Superior temporal gyrus (tissue), 1 donor: ENCODE data around the gene SPEN.

Experiments
- DNase-seq: peaks from one replicate; pipeline ENCODE4 v3.0.0-alpha.2; 2016; ENCODE audit errors: extremely low spot score

SPEN gene

DNA sequence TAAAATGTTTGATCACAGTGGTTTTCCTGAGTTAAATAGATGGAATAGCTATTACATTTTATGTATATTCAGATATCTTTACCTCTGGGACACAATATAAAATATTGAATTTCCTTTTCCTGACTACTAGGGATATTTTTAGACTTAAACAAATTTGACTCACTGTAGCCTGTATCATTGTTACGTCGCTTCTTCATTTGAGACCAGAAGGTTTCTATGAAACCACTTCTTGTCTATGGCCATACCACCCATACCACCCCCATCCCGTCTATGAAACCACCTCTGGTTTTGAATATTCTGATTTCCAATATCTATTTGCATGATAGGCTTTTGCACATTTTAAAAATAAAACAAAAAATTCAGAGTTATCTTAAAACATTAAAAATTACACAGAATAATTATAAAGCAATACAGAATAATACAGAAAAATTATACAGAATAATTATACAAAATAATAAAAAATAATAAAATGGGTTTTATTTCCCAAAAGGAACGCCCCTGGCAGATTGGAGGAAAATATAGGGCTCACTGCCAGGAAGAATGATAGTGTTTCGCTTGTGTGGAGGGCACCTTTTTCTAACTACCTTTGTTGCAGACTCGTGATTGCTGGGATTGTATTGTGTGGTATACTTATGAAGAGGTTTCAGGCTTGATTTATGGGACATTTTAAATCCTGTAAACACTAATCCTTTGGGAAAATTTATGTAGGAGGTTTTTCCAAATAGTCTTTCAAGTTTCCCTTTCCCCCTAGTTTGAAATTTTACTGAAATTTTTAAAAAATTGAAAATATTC is 4.7 kb downstream of the SPEN start:
- no peak for DNase-seq

DNA sequence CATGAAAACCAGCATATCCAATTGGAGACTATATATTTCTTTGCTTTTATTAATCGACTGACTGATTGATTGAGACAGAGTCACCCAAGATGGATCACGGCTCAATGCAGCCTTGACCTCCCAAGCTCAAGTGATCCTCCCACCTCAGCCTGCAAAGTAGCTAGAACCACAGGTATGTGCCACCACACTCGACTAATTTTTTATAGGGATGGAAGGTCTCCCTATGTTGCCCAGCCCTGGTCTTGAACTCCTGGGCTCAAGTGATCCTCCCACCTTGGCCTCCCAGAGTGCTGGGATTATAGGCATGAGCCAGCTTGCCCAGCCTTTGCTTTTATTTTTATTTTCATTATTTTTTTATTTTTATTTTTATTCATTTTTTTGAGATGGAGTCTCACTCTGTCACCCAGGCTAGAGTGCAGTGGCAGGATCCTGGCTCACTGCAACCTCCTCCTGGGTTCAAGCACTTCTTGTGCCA is 5.4 kb downstream of the SPEN start:
- no peak for DNase-seq

DNA sequence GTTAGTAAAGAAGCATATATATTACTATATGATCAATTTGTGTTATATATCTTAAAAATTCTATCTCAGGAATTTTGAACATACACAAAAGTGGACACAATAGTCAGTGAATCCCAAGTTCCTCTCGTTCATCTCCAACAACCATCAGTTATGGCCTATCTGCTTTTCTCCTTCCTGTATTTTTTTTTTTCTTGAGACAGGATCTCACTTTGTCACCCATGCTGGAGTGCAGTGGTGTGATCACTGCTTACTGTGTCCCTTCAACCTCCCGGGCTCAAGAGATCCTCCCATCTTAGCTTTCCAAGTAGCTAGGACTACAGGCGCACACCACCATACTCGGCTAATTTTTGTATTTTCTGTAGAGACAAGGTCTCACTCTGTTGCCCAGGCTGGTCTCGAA is 9.4 kb downstream of the SPEN start:
- DNase-seq: no peak

DNA sequence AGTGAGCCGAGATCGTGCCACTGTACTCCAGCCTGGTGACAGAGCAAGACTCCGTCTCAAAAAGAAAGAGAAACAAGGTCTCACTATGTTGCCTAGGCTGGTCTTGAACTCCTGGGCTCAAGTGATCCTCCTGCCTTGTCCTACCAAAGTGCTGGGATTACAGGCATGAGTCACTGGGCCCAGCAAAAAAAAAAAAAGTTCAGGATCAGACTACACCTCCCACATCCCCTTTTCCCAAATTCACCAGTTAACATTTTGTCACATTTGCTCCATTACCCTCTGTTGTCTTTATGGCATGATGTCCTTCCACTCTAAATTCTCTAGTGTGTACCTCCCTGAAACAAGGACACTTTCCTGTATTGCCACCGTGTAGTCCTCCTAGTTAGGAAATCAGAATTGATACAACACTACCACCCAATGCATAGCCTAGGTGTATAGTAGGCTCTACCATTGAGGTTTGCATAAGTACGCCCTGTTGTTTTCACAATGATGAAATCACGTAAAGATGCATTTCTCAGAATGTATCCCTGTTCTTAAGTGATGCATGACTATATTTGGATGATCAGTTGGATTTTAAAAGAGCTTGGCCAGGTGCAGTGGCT is 10.7 kb downstream of the SPEN start:
- no peak for DNase-seq

DNA sequence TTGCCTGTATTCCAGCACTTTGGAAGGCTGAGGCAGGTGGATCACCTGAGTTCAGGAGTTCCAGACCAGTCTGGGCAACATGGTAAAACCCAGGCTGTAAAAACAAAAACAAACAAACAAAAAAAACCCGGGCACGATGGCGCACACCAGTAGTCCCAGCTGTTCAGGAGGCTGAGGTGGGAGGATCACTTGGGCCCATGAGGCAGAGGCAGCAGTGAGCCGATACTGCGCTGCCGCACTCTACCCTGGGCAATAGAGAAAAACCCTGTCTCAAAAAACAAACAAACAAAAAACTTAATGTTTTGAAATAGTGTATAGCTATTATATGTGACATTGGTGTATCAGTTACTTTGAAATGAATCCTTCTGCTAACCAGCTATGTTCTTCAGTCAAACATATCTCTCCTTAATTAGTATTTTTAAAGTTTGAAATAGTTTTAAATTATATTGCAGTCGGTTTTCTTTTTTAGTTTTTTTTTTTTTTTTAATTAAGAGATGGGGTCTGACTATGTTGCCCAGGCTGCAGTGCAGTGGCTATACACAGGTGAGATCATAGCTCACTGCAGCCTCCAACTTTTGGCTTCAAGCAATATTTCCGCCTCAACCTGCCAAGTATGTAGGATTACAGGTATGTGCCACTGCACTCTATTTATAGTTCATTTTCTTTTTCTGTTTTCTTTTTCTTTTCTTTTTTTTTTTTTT is 11.3 kb downstream of the SPEN start:
- no peak for DNase-seq

DNA sequence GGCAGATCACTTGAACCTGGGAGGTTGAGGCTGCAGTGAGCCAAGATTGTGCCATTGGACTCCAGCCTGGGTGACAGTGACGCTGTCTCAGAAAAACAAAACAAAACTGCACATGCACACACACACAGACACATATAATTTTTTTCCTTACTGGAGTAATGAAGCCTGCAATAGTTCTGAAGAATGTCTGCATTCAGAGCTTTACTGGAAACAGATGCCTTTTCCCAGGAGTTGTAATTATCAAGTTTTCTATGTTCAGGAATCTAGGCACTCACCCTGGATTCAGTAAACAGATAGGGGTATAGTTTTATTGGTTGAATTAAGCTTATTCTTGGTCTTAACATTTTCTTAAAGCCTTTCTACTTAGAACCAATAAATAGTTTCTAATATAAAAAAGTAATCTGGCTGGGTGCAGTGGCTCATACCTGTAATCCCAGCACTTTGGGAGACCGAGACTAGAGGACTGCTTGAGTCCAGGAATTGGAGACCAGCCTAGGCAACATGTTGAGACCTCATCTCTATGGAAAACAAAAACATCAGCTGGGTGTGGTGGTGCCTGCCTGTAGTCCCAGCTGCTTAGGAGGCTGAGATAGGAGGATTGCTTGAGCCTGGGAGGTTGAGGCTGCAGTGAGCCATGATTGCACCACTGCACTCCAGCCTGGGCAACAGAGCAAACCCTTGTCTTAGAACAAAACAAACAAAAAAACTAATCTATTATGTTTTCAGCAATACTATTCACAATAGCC is 15.8 kb downstream of the SPEN start:
- DNase-seq: no peak

DNA sequence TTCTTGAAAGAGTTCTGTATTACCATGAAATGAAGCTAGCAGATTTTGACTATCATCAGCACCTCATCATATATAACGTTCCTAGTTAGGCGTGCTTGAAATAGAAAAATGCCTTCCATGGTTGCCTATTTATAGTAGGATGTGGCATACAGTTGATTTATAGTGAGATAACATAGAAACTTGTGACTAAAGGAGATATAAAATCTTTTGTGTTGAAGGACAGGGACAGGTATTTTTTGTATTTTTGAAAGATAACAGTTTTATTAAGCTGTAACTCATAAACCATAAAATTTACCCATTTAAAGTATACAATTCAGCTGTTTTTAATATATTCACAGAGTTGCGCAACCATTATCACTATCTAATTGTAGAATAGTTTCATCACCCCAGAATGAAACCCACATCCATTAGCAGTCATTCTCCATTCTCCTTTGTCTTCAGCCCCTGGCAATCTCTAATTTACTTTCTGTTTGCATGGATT is 19.3 kb downstream of the SPEN start:
- DNase-seq: no peak

DNA sequence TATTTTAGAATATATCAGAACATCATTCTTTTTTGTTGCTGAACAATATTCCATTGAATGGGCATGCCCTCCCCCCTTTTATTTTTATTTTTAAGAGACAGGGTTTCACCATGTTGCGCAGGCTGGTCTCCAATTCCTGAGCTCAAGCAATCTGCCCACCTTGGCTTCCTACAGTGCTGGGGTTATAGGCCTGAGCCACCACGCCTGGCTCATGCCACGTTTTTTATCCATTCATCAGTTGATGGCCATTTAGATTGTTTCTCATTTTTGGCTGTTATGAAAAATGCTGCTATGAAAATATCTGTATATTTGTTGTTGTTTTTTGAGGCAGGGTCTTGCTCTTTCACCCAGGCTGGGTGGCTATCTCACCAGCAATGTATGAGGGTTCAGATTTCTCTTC is 19.8 kb downstream of the SPEN start:
- no peak for DNase-seq

DNA sequence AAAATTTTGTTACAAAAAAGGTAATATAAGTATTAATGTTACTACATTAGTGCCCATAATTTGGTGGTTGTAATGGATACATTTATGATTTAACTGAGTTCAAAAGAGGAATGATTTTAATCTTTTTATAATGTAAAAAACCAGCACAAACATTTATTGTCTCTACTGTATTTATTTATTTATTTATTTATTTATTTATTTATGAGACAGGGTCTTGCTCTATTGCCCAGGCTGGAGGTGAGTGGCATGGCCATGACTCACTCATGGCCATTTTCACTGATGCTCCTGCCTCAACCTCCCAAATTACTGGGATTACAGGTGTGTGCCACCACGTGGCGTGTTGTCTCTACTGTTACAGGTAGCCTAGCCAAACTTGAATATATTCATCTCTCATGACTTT is 21.9 kb downstream of the SPEN start:
- no peak for DNase-seq

DNA sequence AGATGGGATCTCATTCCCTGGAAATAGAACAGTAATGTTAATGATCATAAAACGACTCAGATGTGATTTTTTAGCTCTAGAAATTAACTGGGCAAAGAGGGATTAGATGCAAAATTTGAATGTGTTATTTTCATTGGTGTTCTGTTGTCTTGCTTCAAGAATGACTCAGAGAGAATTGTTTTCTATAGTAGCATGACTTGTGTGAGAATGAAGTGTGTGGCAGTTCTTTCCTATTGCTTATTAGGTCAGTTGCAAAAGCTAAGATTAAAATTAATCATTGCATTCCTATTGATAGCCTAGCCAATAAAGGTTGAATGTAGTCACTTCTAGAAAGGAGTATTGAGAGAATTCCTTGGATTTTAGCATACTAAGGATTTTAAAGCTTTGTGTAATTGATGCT is 22.9 kb downstream of the SPEN start:
- DNase-seq: no peak

DNA sequence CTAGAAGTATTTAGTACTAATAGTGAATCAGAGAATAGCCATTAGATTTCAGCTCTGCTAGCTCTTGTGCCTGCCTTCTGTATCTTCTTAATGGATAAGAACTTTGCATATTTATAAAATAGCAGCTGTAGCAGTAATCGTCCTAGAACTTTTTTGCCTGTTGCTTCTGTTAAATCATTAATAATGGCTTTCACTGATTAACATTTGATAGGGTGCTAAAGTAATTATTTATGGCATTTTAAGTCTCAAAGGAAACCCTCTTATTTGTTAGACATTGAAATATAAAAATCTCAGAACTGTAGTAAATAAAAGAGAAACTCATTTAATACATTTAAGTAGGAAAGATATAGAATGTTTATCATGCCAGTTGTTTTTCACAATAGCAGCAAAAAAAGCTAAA is 27.0 kb downstream of the SPEN start:
- no peak for DNase-seq

DNA sequence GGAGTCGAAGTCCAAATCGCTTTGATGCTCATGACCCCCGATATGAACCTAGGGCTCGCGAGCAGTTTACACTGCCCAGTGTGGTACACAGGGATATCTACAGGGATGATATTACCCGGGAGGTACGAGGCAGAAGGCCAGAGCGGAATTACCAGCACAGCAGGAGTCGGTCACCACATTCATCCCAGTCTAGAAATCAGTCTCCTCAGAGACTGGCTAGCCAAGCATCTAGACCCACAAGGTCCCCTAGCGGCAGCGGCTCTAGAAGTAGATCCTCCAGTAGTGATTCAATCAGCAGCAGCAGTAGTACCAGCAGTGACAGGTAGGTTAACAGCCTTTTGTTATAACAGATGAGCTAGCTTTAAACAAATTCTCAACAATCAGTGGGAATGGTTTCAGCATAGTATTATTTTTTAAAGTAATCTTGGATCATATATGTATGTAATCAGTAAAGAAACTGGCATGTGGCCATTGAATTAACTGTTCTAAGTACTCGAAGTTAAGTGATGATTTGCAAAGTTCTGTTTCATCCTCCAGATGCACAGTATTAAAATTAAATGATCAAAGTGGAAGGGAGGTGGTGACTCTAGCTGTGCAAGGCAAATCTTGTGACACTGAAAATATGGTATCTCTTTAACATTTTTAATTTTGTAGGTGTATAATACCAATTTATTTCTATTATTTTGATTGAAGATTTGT is 29.0 kb downstream of the SPEN start:
- DNase-seq: no peak

DNA sequence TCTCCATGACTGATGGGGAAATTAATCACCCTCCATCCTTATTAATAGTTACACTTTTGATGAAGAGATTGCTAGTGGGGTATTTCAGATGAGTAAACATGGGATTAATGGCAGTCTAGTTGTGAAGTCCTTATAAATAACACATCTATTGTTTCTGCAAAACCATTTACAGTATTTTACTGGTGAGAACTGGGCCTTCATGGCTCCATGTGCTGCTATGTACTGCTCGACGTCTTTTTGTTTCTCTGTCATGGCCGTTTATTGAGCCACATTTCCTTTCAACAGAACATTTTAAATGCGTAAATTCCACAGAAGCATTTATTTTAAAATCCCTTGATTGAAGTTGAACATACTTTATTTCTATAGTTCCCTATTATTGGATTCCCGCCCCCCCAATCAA is 34.5 kb downstream of the SPEN start:
- no peak for DNase-seq

DNA sequence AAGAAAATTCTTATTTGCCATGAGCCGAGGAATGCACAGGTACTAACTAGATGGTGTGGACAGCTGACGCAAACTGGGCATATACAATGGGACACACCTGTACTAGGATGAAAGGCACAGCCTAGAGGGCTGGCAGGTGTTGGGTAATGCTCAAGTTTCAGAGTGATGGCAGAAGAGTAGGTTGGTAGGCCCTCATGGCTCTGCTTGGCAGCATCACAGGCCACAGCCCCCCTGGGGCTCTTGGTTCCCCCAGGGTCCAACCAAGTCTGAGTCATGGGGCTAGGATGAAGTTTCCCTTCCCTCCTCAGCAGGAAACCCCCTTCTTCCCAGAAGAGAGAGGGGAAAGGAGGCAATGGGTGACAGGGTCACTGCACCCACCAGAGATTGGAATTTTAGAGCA is 35.2 kb downstream of the SPEN start:
- no peak for DNase-seq

DNA sequence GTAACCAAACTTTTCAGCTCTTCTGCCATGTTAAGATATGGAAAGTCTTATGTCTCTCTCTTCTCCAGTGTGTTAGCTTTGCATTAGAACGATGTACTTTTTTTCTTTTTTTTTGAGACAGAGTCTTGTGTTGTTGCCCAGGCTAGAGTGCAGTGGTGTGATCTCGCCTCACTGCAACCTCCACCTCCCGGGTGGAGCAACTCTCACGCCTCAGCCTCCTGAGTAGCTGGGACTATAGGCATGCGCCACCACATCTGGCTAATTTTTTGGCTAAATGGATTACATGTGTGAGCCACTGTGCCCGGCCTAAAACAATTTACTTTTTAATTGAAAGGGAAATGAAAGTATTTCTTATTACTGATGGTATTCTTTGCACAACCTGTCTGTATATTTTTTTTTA is 35.8 kb downstream of the SPEN start:
- no peak for DNase-seq

DNA sequence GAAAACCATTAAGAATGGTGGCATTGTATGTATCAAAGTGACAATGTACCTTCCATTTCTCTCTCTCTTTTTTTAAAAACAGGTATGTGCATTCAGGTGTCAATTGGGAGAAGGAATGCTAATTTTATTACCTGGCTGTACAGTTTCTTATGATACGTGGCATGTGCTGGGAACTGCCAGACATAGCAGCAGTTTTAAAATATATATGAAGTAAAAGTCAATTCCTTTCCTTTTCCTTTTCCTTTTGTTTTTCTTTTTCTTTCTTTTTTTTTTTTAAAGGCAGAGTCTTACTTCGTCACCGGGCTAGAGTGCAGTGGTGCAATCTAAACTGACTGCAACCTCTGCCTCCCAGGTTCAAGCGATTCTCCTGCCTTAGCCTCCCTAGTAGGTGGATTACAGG is 37.0 kb downstream of the SPEN start:
- no peak for DNase-seq

DNA sequence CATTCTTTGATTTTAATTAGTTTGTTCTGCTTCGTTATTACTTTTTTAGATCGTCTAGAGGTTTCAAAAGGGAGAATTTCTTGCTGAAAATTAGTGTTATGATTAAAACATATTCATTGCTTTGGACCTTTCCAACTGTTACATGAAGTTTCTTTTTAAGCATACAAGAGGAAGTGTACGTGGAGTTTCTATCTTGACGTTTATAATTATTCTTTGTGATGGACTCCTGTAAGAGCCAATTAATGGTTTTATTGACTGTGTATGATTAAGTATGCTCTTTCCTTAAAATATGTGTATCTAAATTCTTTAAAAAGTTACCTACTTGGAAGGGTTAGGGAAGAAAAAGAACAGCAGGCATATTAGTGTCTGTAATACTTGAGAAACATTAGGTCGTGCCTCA is 37.8 kb downstream of the SPEN start:
- no peak for DNase-seq

DNA sequence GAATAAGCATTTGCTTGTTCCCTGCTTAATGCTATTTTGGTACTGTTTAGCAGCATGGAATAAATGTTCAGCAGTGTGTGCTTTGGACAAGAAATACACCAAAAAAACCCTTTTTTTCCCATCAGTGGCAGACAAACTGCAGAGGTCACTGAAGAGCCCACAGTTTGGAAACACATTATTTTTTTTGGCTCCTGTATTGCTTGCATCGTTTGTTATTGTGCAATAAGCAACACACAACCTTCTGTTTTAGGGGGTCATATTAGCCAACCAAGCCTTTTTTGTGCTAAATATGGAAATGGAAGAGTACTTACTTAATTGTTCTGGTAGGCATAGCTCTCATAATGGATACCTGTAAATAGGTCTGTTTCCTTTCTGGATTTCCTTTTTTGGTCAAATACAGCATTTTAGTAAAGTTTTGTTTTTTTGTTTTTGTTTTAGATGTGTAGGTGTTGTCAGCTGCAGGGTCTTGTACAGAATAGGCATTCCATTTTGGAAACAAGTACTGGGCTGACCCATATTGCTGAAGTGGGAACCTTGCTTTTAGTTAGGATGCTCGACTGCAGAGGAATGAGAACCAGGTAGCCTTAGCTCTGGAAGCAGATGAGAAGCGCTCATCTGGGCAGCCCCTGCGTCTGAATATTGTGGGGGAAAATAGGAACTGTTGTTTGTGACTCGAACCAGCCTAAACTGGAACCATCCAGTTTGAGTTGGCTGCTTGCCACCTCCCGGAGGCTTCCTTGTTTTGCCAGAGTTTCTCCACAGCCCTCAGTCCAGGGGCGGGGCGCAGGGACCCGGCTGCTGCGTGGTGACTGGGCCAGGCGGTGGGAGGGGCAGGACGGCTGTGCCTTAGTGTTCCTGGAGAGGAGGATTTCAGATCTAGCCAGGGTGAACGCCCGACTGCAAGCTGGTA is 38.4 kb downstream of the SPEN start:
- peak; percentile 96 for DNase-seq

DNA sequence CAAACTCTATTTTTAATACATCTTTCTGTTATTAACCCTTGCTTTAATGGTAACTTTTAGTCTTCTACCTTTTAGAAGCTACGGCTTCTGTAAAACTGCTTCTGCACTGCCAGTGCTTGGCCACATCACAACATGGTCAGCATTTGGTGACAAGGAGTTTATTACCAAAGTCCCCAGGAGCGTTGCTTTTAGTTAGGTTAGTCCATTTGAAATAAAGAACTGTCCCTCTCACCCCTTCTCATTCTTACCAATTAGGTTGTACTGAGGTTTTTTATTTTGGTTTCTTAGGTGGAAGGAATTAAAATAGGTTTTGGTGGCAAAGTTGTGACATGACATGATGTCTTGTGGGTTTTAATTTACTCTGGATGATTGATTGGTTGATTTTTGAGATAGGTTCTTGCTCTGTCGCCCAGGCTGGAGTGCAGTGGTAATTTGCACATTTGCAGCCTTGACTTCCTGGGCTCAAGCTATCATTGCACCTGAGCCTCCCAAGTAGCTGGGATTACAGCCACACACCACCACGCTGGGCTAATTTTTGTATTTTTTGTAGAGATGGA is 39.2 kb downstream of the SPEN start:
- DNase-seq: no peak
